Measurements from ENCODE around the gene TIAL1. TPM values are rescaled to one million over a fixed set of nuclear protein-coding genes. Genes with fewer than 3 reads are reported as not detected.

Gene TIAL1
- total and polyA plus RNA-seq, 2 of the 4 experiments (the other 2 are of a cell fraction) = 28.0 to 83.5 TPM

- no peak overlapping the region for H4K5ac ChIP-seq (ENCODE audit: low read depth, low read length)
- no peaks in the 10 kb centered on the region; the same call in 1 of the 2 replicates for H3K9me3 ChIP-seq (ENCODE audit: control insufficient read depth, insufficient read depth, low read length)
- DNase-seq (peak; percentile 27), ATAC-seq (ENCODE audit: low read depth) (no peak)
- H3K14ac ChIP-seq (replicated peaks; ENCODE audit: low read depth, low read length) = no peak overlapping the region
- H3K18ac ChIP-seq (ENCODE audit: low read depth, low read length) = no peak overlapping the region
- peaks cover 11% of the 10 kb centered on the region for H3K9me1 ChIP-seq (ENCODE audit: insufficient read depth, low read length)
- H2BK15ac ChIP-seq (ENCODE audit: low read depth, low read length) = no peak overlapping the region
- in situ Hi-C loops (cut with MboI; ENCODE audit: low sequenced_read_pairs) (no loop called here), dilution Hi-C loops (cut with HindIII; ENCODE audit: low sequenced_read_pairs, unreplicated experiment) (no loop called here), intact Hi-C loops (cut with micrococcal nuclease) (no loop called here)
- no peak overlapping the region for H4K8ac ChIP-seq (ENCODE audit: low read depth in 2 of 2, low read length in 2 of 2)
- no peak overlapping the region for H3K23ac ChIP-seq (ENCODE audit: low read depth, low read length)
- WGBS, 2 experiments (ENCODE audit: extremely low coverage in 2 of 2, insufficient read length in 1 of 2) = 0% methylated on average over 1 of the region's 3 CpGs; no CpG with 5 or more reads in 1 of the 2 experiments
- no peak overlapping the region for H2BK120ac ChIP-seq (ENCODE audit: low read depth, low read length)
- 0 out of 2 replicates have a peak overlapping the region, but pooled peaks have one; percentile 0 for H3K4me2 ChIP-seq (ENCODE audit: low read depth, low read length)
- TF ChIP-seq RFX5 (IDR thresholded peaks at IDR 0.05; ENCODE audit: low read depth, low read length) (no peak), RCOR1 (IDR thresholded peaks at IDR 0.05; ENCODE audit: insufficient replicate concordance, low read length) (no peak), CTCF (conservative IDR thresholded peaks at IDR 0.05; ENCODE audit: low read depth, low read length) (no peak), NFE2L2 (IDR thresholded peaks at IDR 0.05; ENCODE audit: low read depth, low read length) (no peak), CHD1 (IDR thresholded peaks at IDR 0.05; ENCODE audit: low read depth, low read length) (no peak), MAFK (IDR thresholded peaks at IDR 0.05; ENCODE audit: low read depth, low read length) (no peak), POLR2A (IDR thresholded peaks at IDR 0.05; ENCODE audit: low read depth, low read length) (no peak), USF2 (IDR thresholded peaks at IDR 0.05; ENCODE audit: low read depth, low read length) (no peak), MAZ (IDR thresholded peaks at IDR 0.05; ENCODE audit: borderline replicate concordance, low read depth, low read length) (no peak), RAD21 (IDR thresholded peaks at IDR 0.05; ENCODE audit: low read length) (no peak), SMC3 (IDR thresholded peaks at IDR 0.05; ENCODE audit: low read depth, low read length) (no peak), ELK1 (IDR thresholded peaks at IDR 0.05; ENCODE audit: borderline replicate concordance, low read depth, low read length) (no peak), BHLHE40 (IDR thresholded peaks at IDR 0.05; ENCODE audit: low read depth, low read length) (no peak; the same call in 1 of the 2 replicates), FOS (IDR thresholded peaks at IDR 0.05; ENCODE audit: low read depth, low read length) (no peak), MXI1 (IDR thresholded peaks at IDR 0.05; ENCODE audit: borderline replicate concordance, low read depth, low read length) (no peak), CEBPB (IDR thresholded peaks at IDR 0.05; ENCODE audit: low read depth, low read length) (no peak)
- H2AK9ac ChIP-seq (replicated peaks; ENCODE audit: low read depth, low read length, poor library complexity) = no peak overlapping the region
- no peak overlapping the region for H2AFZ ChIP-seq (replicated peaks; ENCODE audit: low read length, poor library complexity)
- no peak overlapping the region for H2BK5ac ChIP-seq (ENCODE audit: low read depth, low read length, poor library complexity, severe bottlenecking)
- peaks cover 8% of the 10 kb centered on the region for H3K4me1 ChIP-seq (ENCODE audit: control insufficient read depth, insufficient read depth, low read length)
- BruUV-seq (replicated peaks) = no TSS peak
- no peak overlapping the region for H3K27ac ChIP-seq (ENCODE audit: insufficient read depth, low read length)
- H3K27me3 ChIP-seq (ENCODE audit: control insufficient read depth, insufficient read depth, low read length) = peaks cover 6% of the 10 kb centered on the region
- H4K91ac ChIP-seq (ENCODE audit: insufficient read depth, low read depth, low read length) = no peak overlapping the region
- H3K4ac ChIP-seq (ENCODE audit: low read depth, low read length) = no peak overlapping the region
- no peak overlapping the region for H2AK5ac ChIP-seq (ENCODE audit: low read depth, low read length)
- peaks cover 8 to 12% of the 10 kb centered on the region in 2 experiments; a peak in 3 of 4 replicates for H3K79me1 ChIP-seq (ENCODE audit: low read depth in 1 of 2, low read length in 2 of 2)
- H3K4me3 ChIP-seq (ENCODE audit: insufficient read depth, low read depth, low read length) = no peak overlapping the region
- CTCF ChIA-PET = interaction anchor here (0.6 to 0.9 kb wide), 2 partner anchors 20 to 21 kb away, joined by 3 read pairs; no protein-coding TSS in a partner anchor
- H3K56ac ChIP-seq (ENCODE audit: extremely low read depth, insufficient read depth, low read length) = no peak overlapping the region
- no peak overlapping the region for H3K9ac ChIP-seq (ENCODE audit: low read depth, low read length)
- no peaks in the 10 kb centered on the region for H3K36me3 ChIP-seq (ENCODE audit: control insufficient read depth, insufficient read depth, low read length)
- peaks cover 10% of the 10 kb centered on the region for H4K20me1 ChIP-seq (ENCODE audit: insufficient read depth, low read length)
- POLR2A ChIA-PET (ENCODE audit: unreplicated experiment) = no interaction called here
- H2BK20ac ChIP-seq (ENCODE audit: low read depth, low read length) = no peak overlapping the region
These were observed 50.8 kb downstream of the TIAL1 start for GRCh38 chr10:119546009-119546408.

All from IMR-90 (cell line).